ENCODE results near the gene PGP.
"Not testable (repeated sequence)": the region's sequence is repeated elsewhere in the genome, so short reads cannot be mapped to it uniquely, and the experiment has no call there.

PGP gene, protein sequence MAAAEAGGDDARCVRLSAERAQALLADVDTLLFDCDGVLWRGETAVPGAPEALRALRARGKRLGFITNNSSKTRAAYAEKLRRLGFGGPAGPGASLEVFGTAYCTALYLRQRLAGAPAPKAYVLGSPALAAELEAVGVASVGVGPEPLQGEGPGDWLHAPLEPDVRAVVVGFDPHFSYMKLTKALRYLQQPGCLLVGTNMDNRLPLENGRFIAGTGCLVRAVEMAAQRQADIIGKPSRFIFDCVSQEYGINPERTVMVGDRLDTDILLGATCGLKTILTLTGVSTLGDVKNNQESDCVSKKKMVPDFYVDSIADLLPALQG

DNA sequence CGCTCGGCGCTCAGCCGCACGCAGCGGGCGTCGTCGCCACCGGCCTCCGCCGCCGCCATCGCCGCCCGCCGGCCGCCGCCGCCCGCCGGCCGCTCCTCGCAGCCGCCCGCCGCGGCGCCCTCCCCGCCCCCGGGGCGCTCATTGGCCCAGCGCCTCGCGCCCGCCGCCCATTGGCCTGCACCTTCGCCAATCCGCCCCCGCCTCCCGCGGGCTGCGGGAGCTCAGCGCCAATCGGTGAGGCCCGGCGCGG, at the start of gene PGP:
TSS of gene PGP (minus strand) at position 122 of the 250 bp plus-strand sequence. CDS start at position 59, 63 bp downstream.
- no peak for DNase-seq

DNA sequence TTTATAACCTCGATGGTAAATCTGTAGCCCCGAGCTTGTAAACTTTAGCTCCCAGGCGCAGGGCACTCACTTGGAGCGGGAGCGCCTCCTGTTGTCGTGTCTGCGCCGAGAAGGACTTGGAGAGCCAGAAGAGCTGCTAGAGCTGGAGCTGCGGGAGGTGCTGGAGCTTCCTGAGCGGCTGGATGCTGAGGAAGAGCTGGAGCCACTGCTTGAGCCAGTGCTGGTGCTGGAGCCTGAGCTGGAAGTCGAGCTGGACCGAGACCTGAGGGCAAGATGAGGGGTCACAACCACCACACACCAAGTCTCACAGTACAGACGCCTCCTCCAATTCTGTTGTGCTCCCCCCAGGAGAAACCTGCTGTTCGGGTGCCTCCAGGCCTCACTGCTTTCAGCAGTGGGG, 48.4 kb upstream of the PGP start:
- not testable (repeated sequence) for DNase-seq

DNA sequence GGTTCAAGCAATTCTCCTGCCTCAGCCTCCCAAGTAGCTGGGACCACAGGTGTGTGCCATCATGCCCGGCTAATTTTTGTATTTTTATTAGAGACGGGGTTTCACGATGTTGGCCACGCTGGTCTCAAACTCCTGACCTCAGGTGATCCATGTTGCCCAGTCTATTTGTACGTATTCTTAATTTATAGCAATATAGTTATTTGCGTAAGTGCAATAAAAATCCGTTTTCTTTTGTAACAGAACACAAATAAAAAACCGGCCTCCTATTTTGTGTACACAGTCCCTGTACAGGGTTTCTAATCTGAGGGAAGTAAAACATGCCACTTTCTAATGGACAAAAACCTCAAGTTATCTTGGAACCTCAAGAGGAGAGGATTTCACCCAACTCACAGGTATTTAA, 45.6 kb upstream of the PGP start:
- DNase-seq: no peak

DNA sequence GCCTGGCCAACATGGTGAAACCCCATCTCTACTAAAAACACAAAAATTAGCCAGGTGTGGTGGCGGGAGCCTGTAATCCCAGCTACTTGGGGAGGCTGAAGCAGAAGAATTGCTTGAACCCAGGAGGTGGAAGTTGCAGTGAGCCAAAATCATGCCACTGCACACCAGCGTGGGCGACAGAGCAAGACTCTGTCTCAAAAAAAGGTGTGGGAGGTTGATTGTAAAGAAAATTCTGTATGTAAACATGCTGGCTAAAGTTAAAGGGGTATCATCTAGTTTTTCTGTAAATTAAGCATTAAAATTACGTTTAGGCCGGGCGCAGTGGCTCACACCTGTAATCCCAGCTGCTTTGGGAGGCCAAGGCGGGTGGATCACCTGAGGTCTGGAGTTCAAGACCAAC, 43.9 kb upstream of the PGP start:
- not testable (repeated sequence) for DNase-seq

DNA sequence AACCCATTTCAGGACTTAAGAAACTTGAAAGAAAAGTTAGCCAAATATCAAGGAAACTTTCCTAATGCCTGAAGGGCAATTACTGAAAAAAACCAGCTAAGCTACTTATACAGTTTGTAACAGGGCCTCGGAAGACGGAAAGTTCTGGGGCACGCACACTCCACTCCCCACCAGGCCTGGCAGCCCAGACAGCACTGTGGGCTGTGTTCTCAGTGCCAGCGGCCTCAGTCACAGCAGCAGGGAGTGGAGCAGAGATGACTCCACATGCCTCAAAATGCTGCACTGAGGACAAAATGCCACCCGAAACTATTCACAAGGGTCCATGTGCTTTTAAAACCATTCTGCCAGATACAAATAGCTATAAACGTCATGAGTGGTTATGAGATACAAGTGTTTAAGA, 43.1 kb upstream of the PGP start:
- DNase-seq: no peak

DNA sequence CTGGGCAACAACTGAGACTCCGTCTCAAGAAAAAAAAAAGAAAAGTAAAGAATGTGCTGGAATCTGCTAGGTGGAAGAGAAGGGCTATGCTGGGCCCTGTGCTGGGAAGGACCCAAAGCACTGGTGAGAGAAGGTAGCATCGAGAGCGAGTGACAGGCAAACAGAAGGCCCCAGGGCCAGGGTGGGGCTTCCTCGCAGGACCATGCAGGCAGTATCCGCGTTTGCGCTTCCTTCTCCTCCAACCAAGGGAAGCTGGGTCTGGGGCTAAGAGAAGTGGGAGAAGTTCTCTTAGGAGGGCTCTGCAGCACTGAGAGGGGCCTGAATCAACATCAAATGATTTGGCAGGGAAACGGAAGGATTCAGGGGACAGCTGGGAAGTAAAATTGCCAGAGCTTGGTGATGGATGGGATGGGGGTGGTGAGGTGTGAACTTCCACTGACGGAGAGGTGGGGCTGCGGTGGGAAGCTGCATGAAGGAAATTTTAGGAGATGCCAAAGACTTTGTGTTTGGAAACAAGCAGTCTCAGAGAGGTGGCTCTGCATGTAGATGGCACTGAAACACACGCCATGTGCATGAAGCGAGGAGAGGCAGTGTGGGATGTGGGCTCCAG, 42.0 kb upstream of the PGP start:
- DNase-seq: no peak

DNA sequence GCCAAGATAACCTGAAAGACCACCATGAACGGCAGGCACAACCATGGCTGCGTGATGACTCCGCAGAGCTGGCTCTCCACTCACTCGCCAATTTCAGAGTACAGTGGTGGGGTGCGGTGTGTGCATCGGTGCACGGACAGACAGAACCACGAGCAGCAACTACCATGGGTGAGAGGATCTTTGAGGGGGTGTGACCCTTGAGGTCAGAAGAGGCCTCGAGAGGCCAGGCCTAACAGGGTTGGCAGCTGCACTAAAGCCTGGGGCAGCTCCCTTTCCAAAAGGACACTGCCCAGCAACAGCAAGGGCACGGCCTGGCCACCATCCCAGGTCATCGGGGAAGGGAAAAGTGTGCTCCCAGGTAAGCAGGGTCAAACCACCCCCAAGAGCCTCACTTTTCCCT, 38.7 kb upstream of the PGP start:
- no peak for DNase-seq

DNA sequence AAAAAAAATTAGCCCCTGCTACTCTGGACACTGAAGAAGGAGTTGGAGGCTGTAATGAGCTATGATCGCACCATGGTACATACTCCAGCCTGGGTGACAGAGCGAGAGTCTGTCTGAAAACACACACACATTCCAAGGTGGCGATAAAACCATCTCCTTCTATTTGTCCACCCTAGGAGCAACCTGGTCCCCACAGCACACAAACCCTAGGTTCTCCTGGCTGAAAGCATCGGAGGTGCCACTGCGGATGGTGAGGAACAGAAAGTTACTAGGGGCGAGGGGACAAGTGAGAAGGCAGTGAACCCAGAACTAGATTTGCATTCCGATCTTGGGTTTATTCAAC, 38.1 kb upstream of the PGP start:
- DNase-seq: no peak

DNA sequence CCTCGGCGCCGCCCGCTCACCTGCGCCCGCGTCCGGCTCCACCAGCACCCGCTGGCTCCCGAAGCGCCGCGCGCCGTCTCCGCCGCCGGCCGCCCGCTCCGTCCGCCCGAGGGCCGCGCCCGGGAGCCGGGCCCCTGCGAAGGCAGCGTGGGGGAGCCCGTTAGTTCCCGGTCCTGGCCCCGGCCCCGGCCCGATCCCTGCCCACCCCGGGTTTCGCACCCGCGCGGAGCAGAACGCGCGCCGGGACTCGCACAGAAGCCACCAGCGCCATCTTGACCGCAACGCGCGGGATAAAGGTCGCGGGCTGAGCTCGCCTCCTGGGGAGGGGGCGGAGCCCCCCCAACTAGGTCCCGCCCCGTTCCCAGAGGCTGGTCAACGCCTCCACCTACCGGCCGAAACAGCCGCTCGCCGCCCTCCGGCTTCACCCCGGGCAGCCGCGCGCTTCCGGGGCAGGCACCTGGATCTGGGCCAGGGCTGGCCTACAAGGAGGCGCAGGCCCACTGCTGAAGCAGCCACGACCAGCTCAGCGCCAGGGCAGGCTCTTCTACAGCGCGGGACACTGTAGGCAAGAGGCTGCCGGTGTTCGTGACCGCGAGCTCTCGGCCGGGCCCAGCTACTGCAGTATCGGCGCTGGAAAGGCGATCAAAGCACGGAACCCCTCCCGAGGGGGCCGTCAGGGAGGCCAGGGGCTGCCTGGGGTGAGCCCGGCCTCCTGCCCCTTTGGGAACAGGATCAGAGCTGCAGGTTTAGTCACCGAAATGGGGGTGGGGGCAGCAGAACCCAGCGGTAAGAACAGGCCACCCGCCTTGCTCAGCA, 36.9 kb upstream of the PGP start, which contains the start of gene ECI1:
TSS of gene ECI1 (minus strand) at position 292 of the 816 bp plus-strand sequence. CDS start at position 271, 21 bp downstream.
- peak; percentile 85 for DNase-seq

DNA sequence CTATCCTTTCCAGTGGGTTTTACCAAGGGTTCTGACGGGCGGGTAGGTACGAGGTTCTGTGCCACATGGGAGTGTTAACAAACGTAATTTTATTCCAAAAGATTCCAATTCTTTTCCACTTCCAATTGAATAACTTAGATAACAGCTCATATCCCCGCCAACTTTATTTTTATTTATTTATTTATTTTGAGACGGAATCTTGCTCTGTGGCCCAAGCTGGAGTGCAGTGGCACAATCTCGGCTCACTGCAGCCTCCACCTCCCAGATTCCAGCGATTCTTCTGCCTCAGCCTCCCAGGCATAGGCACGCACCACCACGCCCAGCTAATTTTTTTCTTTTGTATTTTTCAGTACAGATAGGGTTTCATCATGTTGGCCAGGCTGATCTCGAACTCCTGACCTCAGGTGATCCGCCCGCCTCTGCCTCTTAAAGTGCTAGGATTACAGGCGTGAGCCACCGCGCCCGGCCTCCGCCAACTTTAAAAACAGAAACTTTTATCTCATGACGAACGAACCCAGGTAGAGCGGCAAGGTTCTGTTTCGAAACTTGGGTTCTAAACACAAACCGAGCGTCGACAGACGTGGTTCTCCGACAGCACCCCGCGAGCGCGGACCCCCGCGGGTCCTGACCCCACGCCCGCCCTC, 36.1 kb upstream of the PGP start:
- peak; percentile 25 for DNase-seq

DNA sequence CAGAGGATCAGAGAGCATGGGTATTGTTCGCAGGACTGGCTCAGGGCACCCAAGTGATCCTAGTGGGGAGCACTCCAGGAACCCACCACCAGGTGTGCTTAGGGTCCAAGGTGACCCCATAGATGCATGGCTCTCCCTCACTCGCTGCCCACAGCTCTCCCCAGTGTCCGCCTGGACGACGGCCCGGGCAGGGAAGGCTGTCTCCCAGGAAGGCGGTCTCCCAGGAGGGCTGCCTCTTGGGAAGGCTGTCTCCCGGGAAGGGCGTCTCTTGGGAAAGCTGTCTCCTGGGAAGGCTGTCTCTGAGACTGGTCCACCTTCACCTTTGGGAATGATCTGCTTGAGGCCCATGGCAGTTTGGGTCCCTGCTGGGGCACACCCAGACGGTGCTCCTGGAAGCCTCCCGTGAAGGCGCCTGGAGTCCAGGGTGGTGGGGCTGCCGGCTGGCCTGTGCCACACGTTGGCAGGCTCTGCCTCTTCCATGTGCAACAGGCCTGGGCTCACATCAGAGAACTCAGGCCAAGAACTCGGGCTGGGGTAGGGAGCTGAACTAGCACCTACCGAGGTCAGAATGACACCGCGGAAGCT, 31.8 kb upstream of the PGP start:
- no peak for DNase-seq

DNA sequence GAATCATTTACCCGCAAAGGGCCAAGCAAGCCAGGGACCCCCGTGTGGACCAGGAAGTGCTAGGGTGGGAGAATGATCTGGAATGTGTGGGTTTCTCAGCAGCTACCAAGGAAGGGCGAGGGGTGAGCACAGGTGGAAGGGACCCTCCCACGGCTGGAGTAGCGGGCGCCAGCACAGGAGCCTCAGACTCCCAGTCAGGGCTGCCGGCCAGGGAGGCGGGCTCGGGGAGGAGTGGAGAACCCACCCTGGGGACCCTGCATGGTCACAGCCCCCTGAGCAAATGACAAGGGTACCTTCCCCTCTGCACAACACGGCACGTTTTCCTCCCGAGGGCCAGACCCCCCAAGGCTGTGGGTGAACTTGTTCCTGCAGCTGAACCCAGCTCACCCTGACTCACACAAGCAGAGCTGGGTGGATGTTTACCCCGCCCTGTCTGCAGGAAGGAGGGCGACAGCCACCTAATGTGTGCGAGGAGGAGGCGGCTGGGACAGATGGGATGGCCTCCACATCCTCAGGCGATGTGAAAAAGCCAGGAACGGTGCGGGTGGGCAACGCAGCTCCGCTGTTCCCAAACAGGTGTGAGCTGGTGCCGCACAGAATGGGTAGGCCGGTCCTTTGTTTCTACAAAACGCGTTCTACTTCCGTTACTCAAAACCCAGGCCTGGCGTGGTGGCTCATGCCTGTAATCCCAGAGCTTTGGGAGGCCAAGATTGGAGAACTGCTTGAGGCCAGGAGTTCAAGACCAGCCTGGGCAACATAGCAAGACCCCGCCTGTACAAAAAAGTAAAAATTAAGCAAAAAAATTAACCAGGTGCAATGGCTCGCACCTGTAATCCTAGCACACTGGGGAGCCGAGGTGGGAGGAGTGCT, 30.5 kb upstream of the PGP start:
- DNase-seq: no peak

DNA sequence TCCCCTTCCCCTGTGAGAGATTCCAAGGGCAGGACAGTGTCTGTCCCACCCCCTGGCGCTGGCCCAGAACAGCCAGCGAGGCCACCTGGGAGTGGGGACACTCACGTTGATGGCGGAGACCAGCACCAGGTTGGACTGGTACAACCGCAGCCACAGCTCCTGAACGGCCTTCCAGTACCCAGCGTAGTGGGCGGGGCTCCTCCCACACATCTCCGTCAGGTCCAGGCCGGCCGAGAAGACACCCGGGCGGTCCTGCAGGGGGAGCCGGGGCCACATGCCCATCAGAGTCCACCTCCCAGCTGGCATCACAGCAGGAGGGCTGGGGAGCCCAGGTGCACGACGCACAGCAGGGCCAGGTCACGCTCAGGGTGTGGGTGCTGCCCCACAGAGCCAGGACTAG, 29.7 kb upstream of the PGP start:
- DNase-seq: no peak

DNA sequence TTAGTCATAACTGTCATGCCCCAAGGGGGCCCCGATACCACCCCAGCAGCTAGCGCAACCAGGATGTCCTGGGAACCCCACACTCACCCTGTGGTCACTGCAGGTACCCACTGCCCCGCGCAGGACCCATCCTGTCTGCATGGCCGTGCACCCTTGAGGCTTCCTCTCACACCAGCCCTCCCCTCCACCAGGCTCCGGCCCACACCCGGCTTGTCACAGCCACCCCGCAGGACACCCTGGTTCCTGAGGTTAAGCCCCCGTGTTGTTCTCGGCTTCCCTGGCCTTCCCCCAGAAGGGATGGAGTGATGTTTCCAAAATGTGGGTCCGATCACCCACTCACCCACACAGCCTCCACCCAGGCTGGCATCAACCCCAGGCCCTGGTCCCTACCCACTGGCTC, 29.1 kb upstream of the PGP start:
- no peak for DNase-seq

DNA sequence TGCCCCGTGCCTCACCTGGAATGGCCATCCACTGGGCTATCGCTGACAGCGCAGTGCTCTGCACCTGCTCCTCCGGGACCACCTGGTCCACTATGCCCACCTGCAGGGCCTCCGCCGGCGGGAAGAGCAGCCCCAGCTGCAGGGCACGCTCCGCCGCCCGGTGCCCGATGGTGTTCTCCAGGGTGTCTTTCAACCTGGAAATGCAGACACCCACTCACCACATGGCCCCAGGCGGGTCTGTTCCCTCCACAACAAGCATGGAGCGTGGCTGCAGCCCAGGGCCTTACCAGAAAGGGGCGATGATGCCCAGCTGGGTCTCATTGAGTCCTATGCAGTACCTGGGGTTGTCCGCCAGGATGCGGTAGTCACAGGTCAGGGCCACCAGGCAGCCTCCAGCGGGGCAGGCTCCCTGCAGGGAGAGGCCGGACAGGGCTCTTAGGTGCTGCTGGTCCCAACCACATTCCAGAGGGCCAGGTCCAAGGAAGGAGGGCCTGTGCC, 28.4 kb upstream of the PGP start:
- no peak for DNase-seq

DNA sequence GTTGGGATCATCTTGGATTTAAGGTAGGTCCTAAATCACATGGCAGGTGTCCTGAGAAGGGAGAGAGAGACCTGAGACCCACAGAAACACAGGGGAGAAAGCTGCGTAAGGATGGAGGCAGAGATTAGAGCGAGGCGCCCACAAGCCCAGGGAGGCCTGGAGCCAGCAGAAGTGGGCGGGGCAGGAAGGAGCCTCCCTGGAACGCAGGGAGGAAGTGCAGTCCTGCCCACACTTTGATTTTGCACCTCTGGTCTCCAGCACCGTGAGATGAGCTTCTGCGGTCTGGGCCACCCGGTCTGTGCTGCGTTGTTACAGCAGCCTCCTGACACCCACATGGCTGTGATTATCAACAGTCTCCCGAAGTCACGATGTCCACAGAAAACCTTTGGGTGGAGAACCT, 28.0 kb upstream of the PGP start:
- DNase-seq: no peak

DNA sequence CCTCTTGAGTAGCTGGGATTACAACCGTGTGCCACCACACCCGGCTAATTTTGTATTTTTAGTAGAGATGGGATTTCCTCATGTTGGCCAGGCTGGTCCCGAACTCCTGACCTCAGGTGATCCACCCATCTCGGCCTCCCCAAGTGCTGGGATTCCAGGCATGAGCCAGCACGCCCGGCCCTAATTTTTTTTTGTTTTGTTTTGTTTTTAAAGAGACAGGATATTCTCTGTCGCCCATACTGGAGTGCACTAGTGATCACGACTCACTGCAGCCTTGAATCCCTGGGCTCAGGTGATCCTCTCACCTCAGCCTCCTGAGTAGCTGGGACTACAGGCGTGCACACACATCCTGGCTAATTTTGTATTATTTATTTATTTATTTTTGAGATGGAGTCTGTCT, 25.7 kb upstream of the PGP start:
- not testable (repeated sequence) for DNase-seq

DNA sequence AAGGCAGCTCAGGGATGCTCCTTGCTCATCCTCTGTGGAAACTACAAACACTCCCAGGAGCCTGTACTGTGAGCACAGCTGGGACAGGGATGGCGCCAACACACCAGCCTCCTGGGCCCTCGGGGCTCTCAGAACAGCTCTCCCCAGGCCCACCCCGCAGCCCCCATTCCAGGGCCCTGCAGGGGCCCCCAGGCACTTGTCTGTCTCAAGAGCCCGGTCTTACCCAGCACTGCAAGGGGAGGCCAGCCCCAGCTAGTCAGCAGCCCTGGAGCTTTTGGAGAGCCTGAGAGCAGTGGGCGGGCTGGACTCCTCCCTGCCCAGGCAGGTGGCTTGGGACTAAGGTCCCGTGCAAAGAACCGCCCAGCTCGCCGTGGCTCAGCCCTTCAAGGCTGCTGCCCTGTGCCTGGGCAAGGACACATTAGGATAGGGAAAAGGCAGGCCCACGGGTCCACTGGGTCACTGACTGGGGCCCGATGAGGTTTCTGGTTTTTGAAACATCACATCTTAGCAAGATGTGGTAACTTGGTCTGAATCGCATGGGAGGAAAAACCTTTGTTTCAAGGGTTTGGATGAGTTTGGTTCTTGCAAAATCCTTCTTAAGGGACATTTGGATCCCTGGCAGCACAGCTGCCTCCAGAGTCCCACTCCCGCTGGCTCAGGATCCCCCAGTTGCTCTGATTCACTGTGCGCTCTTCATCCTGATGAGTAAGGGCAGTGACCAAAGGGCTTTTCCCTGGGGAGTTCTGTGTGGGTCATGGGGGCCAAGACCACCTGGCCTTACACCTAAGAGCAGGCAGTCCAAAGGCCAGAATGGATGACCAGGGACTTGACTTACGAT, 24.4 kb upstream of the PGP start:
- no peak for DNase-seq

DNA sequence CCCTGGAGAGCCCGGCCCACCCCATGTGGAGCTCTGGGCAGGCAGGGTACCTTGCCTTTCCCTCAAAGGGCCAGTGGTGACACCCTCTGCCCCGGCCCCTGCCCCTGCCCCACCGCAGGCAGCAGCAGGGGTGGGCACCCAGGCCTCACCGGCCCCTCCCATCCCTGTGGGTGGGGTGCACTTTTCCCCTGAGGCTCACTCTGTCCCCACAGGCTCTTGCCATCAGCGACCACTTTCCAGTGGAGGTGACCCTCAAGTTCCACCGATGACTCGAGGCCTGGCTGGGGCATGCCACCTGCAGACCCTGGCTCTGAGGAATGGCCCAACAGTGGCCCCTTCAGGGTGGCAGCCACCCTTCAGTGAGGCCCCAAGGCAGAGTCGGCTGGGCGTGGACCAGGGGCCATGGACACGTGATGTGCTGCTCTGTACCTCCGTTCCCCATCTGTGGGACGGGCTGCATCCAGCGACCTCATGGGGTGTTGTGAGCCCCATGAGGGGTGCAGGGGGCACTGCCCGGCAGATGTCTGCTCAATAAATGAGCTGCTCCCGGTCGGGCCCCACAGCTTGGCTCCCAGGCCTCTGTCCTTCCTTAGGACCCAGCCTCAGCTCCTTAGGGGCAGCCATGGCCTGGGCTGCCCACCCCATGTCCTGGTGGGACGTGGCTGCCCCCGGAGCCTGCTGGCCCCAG, 23.7 kb upstream of the PGP start:
- no peak for DNase-seq

DNA sequence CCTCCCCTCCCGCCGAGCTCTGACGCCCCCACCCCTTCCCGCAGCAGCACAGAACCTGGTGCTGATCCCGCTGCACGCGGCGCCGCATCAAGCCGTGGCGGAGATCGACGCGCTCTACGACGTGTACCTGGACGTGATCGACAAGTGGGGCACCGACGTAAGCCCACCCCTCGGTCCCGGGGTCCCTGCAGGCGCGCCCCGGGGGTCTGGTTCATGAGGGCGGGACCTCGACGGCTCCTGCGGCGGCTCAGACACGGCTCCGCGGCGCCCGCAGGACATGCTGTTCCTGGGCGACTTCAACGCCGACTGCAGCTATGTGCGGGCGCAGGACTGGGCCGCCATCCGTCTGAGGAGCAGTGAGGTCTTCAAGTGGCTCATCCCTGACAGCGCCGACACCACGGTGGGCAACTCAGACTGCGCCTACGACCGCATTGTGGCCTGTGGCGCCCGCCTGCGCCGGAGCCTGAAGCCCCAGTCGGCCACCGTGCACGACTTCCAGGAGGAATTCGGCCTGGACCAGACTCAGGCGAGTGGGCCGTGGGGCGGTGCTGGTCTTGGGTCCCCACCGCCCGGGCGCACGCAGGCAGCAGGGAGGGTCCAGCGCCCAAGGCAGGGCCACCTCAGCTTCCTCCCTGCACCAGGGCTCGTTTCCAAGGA, 23.0 kb upstream of the PGP start:
- no peak for DNase-seq

Measured in kidney glomerular epithelial cell (primary cell).